Ovary (tissue), 9 donors: ENCODE results near the gene PHLDB1. TPM values are rescaled to one million over a fixed set of nuclear protein-coding genes. Genes with fewer than 3 reads are reported as not detected.

ENCODE experiments used
- DNase-seq, 5 donors: peaks; one replicate each; pipeline ENCODE4 v3.0.0-alpha.2; 2019 to 2020
- H3K27ac ChIP-seq, 2 donors: fragments of 200-600 bp; one replicate each; pipeline versions ENCODE4 v1.5.1 to v1.8.0; 2019 to 2022
- H3K27me3 ChIP-seq: fragments of 200-600 bp; one replicate; pipeline ENCODE4 v1.8.0; 2022
- H3K36me3 ChIP-seq: fragments of 200-600 bp; sonication (generic); one replicate; pipeline ENCODE4 v1.5.1; 2019
- H3K4me1 ChIP-seq: one replicate; pipeline ENCODE4 v1.8.1; 2013; ENCODE audit warnings: mild to moderate bottlenecking, moderate library complexity; ENCODE audit not compliant: insufficient read depth
- H3K4me3 ChIP-seq: fragments of 200-600 bp; sonication (generic); one replicate; pipeline ENCODE4 v1.5.1; 2017
- H3K9me3 ChIP-seq, 2 donors: fragments of 200-600 bp in 1 of 2; sonication (generic) in 1 of 2; one replicate each; pipeline versions ENCODE4 v1.5.1 to v1.8.1; 2013 to 2019; ENCODE audit warnings: mild to moderate bottlenecking in 1 of 2, moderate library complexity in 1 of 2
- EP300 ChIP-seq: sonication (generic); formaldehyde crosslinking; IDR thresholded peaks from one replicate; pipeline ENCODE4 v1.6.1; 2017; ENCODE audit warnings: antibody characterized with exemption
- POLR2A ChIP-seq: fragments of 450-650 bp; IDR thresholded peaks from one replicate; pipeline ENCODE4 v1.6.1; 2017; ENCODE audit warnings: antibody characterized with exemption, mild to moderate bottlenecking, moderate library complexity
- WGBS, 3 donors: extraction: QIAGEN DNeasy Blood & Tissue Kit in 1 of 3; methylation state at CpG; one replicate each; pipeline versions ENCODE4 v1.1.5 to v1.1.7; 2013 to 2017; 5-methylcytosine and 5-hydroxymethylcytosine counted together
- intact Hi-C, 4 donors: fragments of 100-400 bp; cut with DNase I; formaldehyde crosslinking; loops; one replicate each; pipeline versions ENCODE4 v1.11.0 to v1.15.1; 2022 to 2023
- polyA plus RNA-seq, 2 donors: library from polyadenylated mRNA; stranded (reverse); fragments of 200-250 nt in 1 of 2; fragments of 350-450 nt in 1 of 2; fragmentation: Illumina TruSeq in 1 of 2; extraction: RNeasy Lipid Tissue Mini Kit (QIAGEN cat#74804) in 1 of 2; gene quantifications; one replicate each; pipeline ENCODE4 v1.2.3, GENCODE V29; 2013 to 2014
- total RNA-seq, 7 donors: library from RNA; depleted of rRNA in 2 of 7; stranded (reverse); fragments of >200 nt in 2 of 7; fragmentation: NEBNext Ultra II Directional in 3 of 7; extraction: Animal tissue kit (Norgen Biotek cat#: 25700) in 3 of 7; gene quantifications; one replicate each; pipeline versions ENCODE4 v1.1.0 to v1.2.4, GENCODE V29; 2016 to 2023
- TF ChIP-seq, protein P1 (sequence below), 3 donors: fragments of 450-650 bp in 2 of 3; fragments of 200-600 bp in 1 of 3; IDR thresholded peaks; one replicate each; pipeline versions ENCODE4 v1.5.1 to v1.8.0; 2016 to 2022; ENCODE audit warnings: antibody characterized with exemption in 3 of 3, mild to moderate bottlenecking in 1 of 3
- donor health status: DM: no; HTN: no; CAD: no; lungs with moderate emphysema.
- donor health status: DM: no; HTN: no; CAD: no.
- donor health status: Bipolar disorder and iron deficiency.
- donor health status: DM: yes; HTN: yes; CAD: no.
- donor health status: DM: no; HTN: no; CAD: no.
- donor health status: DM: yes; HTN: yes; CAD: no.

Gene PHLDB1
- total and polyA plus RNA-seq, 9 donors = 46.2 to 265 (median 137) TPM

DNA sequence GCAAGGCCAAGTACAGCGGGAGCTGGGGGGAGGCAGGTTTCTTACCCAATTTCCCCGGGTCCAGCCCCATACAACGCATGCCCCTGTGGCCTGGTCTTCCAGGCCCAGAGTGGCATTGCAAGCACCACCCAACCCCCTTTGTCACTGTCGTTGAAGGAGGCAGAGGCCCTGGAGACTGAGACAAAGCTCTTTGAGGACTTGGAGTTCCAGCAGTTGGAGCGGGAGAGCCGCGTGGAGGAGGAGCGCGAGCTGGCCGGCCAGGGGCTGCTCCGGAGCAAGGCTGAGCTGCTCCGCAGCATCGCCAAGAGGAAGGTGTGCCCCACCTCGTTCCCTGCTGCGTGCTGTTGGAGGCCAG is 27.8 kb downstream of the PHLDB1 start:
- Histone ChIP-seq H3K4me1 (peaks cover 6% of the 10 kb centered on the region), H3K27me3 (no peaks in the 10 kb centered on the region), H3K4me3 (peak overlapping the region; percentile 31), H3K9me3 (no peaks in the 10 kb centered on the region), H3K36me3 (no peaks in the 10 kb centered on the region), H3K27ac (peak overlapping the region in 1 of 2 donors; percentile 67)
- 21 to 44% (median 30%) methylated on average over 15 of the region's 15 CpGs for WGBS, 3 donors
- DNase-seq = peak in 3 of 5 donors; percentile 45 to 57 (median 53)
- no peak for TF ChIP-seq EP300
- no peak for TF ChIP-seq POLR2A
- TF ChIP-seq, protein P1, sequence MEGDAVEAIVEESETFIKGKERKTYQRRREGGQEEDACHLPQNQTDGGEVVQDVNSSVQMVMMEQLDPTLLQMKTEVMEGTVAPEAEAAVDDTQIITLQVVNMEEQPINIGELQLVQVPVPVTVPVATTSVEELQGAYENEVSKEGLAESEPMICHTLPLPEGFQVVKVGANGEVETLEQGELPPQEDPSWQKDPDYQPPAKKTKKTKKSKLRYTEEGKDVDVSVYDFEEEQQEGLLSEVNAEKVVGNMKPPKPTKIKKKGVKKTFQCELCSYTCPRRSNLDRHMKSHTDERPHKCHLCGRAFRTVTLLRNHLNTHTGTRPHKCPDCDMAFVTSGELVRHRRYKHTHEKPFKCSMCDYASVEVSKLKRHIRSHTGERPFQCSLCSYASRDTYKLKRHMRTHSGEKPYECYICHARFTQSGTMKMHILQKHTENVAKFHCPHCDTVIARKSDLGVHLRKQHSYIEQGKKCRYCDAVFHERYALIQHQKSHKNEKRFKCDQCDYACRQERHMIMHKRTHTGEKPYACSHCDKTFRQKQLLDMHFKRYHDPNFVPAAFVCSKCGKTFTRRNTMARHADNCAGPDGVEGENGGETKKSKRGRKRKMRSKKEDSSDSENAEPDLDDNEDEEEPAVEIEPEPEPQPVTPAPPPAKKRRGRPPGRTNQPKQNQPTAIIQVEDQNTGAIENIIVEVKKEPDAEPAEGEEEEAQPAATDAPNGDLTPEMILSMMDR (IDR thresholded peaks at IDR 0.05) = no peak
- intact Hi-C loops = no loop called here

DNA sequence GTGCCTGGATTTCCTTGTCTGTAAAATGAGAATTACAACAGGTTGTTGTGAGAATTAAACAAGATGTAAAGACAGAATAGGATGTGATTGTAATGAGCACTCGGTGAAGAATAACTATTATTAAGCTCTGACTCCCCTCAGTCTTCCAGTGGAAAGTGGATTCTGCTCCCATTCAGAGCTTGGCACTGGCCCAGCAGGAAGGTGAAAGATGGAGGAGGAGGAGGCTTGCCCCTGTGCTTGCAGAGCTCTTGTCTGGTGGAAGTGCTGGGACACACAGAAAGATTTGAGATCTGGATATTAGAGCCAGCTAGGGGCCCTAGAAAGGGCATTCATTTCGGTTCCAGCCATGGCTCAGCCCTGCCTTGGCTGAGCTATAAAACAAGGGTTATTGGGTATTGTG is 28.2 kb downstream of the PHLDB1 start:
- H3K27me3 ChIP-seq = no peaks in the 10 kb centered on the region
- peaks cover 6% of the 10 kb centered on the region for H3K4me1 ChIP-seq
- WGBS, 3 donors = 65 to 69% (median 65%) methylated on average over 2 of the region's 2 CpGs
- H3K4me3 ChIP-seq = no peak overlapping the region
- TF ChIP-seq POLR2A (no peak), EP300 (no peak)
- TF ChIP-seq, protein P1 (IDR thresholded peaks at IDR 0.05) = no peak
- H3K36me3 ChIP-seq = no peaks in the 10 kb centered on the region
- intact Hi-C loops = no loop called here
- DNase-seq = peak in 1 of 5 donors; percentile 56
- H3K9me3 ChIP-seq = no peaks in the 10 kb centered on the region
- H3K27ac ChIP-seq = peak overlapping the region in 1 of 2 donors; percentile 67

DNA sequence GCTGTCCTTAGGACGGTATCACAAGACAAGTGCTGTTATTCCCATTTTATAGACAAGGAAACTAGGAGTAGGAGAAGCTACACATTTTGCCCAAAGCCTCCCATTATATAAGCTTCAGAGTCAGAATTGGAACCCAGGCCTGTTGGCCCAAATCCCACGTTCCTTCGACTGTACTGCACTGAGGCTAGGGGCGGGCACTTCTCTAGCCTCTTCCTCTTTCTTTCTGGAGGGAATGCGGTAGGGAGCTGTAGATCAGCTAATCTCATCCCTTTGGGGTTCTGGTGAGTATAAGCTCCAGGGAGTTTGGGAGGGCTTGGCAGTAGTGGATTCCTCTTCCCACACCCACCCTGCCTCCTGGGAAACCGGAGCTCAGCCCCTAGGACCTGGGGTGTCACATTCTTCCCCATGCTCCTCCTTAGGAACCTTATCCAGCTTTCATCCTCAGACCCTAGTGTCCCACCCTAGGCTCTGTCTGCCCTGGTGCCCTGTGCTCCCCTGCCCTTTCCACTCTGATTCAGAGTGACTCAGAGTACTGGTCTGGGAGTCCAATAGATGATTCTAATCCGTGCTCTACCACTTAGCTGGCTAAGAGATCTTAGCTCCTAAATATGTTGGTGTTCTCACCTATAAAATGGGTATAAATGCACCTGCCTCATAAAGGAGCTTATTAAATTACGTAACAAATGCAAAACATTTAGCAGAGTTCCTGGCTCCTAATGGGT is 29.3 kb downstream of the PHLDB1 start:
- TF ChIP-seq POLR2A (no peak), EP300 (no peak)
- TF ChIP-seq, protein P1 (IDR thresholded peaks at IDR 0.05) = no peak
- Histone ChIP-seq H3K4me3 (no peak overlapping the region), H3K27me3 (no peaks in the 10 kb centered on the region), H3K36me3 (no peaks in the 10 kb centered on the region), H3K27ac (no peak overlapping the region), H3K9me3 (no peaks in the 10 kb centered on the region), H3K4me1 (peaks cover 6% of the 10 kb centered on the region)
- DNase-seq = no peak
- 71 to 80% (median 75%) methylated on average over 8 of the region's 8 CpGs for WGBS, 3 donors
- intact Hi-C loops = no loop called here

DNA sequence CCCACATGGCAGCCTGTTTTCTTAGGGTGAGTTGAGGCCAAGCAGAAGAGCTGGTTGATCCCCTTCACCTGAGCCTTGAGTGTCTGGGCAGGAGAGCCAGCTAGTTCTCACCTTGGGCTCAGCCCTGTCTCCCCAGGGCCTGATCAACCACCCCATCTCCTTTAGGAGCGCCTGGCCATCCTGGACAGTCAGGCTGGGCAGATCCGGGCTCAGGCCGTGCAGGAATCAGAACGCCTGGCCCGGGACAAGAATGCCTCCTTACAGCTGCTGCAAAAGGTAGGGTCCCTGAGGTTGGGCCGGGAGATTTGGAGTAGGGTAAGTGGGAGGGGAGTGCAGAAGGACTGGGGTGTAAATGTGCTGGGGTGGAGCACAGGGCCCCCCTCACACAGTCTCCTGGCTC is 31.3 kb downstream of the PHLDB1 start:
- no peak overlapping the region for H3K27ac ChIP-seq
- intact Hi-C loops = no loop called here
- TF ChIP-seq, protein P1 (IDR thresholded peaks at IDR 0.05) = no peak
- TF ChIP-seq POLR2A = no peak
- TF ChIP-seq EP300 = no peak
- no peak overlapping the region for H3K4me3 ChIP-seq
- no peak for DNase-seq
- H3K4me1 ChIP-seq = peaks cover 5% of the 10 kb centered on the region
- H3K36me3 ChIP-seq = no peaks in the 10 kb centered on the region
- no peaks in the 10 kb centered on the region for H3K9me3 ChIP-seq
- H3K27me3 ChIP-seq = no peaks in the 10 kb centered on the region
- 92 to 95% (median 93%) methylated on average over 6 of the region's 6 CpGs for WGBS, 3 donors
